GM19238 (cell line): ENCODE data around the gene PRDM12.

Source experiments
- DNase-seq: peaks from one replicate; pipeline ENCODE4 v3.0.0; 2011; ENCODE audit warnings: low spot score; ENCODE audit not compliant: insufficient read length

PRDM12 gene

DNA sequence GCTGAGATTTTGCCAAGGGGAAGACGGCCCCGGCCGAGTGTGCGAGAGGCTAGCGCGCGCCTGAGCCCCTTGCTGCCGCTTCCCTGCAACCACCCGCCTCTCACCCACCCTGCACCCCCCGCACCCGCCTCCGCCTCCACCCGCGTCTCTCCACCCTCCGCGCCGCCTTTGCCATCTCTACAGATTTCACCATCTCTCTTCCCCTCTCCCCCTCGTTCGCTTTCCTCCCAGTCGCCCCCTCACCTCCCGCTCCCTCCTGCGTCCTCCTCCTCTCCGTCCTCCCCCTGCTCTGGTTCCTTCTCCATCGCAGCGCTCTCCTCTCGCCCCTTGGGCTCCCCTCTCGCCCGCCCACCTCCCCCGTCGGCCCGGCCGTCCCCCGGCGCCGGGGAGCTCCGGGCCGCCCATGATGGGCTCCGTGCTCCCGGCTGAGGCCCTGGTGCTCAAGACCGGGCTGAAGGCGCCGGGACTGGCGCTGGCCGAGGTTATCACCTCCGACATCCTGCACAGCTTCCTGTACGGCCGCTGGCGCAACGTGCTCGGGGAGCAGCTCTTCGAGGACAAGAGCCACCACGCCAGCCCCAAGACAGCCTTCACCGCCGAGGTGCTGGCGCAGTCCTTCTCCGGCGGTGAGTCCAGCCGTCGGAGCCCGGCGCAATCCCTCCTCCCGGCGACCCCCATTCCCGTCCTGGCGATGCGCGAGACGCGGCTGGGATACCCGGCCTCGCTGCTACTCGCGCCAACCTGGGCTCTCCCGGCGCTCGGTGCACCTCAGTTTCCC, at the start of gene PRDM12:
TSS of gene PRDM12 (plus strand) at position 344 of the 778 bp plus-strand sequence. CDS start at position 404, 60 bp downstream.
- no peak for DNase-seq

DNA sequence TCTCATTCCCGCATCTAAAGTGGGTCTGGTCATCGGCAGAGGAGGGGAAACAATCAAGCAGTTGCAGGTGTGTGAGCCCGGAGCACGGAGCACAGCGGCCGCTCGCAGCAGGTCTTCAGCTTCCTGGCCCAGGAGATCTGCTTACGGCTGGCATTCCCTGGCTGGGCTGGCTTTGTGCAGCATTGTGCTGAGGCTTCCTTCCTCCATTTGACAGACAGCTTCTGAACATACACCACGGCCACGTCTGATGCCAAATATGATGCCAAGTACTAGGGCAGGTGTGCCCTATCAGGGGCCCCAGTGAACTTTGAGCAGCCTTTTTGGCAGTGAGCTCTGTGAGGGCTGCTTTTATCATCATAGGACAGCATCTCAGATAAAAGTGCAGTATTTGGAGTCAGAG, 47.9 kb upstream of the PRDM12 start:
- DNase-seq = no peak

DNA sequence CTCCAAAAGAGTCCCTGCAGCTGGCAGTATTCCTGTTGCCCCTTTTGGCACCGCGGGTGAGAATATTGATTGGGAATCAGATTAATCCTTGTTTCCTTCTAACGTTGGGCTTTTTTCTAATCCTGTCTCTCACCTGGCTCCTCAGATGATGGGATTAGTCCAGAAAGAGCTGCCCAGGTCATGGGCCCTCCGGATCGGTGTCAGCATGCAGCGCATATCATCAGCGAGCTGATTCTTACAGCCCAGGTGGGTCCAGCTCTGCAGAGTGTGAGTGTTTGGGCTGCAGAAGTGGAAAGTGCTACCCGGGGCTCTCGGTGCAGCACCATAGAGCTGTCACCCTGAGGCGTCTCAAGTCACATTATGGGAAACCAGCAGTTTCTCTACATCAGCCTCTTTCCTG, 40.9 kb upstream of the PRDM12 start:
- DNase-seq = no peak

DNA sequence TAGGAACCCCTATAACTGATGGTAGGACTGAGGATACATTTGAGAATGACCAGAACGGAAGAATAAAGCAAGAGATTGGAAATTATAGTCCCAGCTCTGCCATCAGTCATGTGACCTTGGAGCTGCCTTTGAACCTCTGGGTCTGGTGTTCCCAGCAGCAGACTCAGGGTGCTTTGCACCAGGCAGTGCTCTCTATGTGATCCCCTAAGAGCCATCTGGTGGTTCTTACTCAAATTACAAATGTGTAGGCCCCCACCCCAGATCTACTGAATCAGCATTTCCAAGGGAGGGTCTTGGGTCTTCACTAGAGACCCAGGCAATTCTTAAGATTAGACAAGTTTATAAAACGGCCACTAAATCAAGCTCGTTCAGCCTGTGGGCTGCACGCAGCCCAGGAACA, 40.2 kb upstream of the PRDM12 start:
- no peak for DNase-seq

DNA sequence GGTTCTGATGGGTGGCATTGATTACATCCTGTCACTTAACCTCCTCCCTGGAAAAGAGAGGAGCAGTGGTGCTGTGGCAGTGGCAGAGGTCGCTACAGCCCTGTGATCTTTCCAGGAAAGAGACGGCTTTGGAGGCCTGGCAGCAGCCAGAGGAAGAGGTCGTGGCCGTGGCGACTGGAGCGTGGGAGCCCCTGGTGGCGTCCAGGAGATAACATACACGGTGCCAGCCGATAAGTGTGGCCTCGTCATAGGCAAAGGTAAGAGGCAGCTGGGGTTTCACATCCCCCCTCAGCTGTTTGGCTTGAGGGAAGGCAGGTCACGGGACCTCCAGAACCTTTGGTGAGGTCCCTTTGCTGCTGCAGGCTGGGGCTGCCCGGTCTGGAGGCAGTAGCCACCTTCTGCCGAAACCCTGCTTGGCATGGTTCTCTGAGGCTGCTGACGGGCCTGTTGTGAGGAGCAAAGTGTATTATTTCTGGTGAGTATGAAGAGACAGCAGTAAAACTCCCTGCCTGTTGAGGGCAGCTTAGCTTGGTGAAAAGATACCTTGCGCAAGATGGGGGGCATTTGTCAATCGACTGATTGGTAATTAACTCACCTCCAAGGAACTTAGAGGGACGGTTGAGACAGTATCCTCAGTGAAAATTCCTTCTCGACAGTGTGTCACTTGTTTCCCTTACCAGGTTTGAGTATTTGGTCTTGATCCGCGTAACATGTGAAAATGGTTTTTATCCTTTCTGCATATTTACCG, 38.0 kb upstream of the PRDM12 start:
- DNase-seq = no peak

DNA sequence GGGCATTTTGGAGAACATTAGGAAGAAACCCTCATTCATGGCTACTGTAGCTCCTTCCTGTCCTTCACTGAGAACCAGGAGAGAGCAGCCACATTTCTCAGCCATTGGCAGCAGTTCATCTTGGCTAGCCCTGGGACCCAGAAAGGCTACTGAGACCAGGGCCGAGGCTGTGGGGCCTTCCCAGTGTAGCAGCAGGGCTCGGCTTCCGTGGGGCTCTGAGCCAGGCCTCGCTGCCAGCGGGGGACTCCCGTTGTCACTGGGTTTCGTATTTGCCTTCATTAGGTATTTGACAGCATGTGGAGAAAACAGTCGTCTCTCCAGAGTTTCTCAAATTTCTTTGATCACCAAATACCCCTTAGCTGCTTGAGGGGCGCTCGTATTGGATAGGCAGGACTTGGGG, 37.3 kb upstream of the PRDM12 start:
- no peak for DNase-seq

DNA sequence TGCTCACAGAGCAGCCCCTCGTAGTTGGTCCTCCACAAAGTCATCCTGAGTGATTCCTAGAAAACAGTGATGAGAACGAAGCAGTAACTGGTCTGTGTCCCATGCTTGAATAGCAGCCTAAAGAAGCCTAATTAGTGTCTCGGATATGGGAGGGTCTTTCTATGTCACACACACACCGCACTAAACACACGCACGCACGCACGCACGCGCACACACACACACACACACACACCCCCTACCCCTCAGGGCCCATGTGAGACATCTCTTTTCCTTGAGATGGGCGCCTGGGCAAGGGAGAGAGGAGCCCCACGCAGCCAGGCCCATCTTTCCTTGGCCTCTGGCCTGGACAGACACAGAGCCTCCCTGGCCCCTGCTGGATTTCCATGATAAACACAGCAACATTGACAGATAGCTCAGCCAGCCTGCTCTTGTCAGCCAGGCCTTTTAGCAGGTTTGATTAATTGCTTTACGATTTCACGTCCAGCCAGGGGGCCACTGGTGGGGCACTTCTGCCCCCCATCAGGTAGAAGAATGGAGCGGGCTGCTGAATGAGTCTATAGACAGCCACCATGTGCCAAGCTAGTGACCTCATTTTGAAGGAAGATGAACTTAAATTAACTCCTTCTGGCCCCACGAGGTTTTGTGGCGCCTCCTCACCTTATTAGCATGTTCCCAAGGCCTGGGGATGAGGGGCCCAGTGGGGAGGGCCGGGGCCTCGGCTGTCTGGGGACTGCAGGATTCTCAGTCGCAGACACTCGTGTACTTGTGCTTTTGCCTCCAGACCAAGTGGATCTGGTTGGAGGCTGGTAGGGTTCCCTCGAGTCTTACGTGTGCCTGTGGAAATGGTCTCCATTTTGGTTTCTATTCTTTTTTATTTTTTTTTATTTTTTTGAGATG, 36.2 kb upstream of the PRDM12 start:
- no peak for DNase-seq

DNA sequence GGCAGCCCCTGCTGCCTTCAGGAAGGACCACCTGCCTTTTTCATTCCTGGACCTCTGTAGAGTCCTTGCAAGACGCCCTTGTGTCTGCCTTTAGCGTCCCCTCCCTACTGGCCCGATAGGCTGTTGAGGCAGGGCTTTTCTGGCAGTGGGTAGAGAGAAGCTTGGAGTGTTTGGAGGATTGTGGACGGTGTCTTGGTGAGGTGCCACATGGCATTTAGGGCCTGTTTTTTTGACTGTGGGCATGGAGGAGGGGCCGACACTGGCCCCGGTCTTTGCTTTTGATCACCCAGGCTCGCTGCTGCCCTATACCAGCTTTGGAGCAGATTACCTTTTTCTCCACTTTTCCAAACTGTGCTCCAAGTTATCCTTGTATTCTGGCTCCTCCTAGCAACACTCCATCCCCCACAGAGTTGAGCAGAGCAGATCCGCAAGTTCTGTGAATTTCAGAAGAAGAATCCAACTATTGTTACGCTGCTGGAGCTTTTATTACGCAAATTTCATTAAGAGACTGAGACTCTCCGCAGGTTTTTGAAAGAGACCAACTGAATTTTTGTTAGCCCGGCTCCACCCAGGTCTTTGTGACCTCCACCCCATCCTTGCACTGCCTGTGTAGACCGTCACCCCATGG, 34.8 kb upstream of the PRDM12 start:
- no peak for DNase-seq

DNA sequence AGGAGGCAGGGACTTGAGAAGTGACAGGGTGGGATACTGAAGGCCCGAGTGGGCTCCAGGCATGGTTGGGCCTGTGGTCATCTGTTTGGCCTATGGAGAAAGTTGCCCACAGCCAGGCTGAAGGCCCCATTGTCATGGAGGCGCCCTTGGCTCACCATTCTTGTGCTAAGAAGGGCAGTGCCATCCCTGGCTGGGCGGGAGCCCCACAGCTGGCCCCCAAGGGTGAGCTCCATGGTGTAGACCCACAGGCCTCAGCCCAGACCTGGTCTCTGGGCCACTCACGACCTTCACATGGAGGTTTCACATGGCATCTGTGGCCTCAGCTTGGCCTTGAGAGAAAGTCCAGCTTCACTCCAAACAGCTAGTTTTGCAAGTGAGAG, 34.3 kb upstream of the PRDM12 start:
- no peak for DNase-seq

DNA sequence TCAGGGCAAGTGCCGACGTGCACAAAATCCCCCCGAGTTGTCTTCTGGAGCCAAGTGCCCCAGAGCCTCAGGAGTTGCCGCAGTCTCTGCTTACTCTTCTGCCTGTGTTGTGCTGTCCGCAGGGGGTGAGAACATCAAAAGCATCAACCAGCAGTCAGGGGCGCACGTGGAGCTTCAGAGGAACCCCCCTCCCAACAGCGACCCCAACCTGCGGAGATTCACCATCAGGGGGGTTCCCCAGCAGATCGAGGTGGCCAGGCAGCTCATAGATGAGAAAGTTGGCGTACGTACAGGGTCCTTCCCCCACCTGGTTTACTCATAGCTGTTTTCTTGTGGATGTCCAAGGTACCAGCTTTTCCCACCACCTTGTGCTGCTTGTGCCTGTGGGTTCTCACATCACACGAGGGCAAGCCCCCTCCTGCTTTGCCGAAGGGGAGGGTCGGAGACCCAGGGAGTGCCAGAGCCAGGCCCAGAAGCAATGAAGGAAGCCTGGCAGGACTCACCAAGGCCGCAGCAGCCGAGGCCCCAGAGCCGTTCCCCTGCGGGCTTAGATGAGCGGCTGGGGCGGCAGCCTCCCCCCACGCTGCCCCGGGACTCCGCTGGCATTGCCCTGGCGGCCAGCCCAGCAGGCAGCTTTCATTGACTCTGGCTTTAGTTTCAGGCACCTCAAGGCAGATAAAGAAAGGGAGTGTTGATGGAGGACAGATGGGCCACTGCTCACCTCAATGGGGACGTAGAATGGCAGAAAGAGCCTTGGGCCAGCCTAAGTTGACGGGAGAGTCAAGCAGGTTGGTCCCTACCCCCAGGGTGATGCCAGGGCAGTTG, 33.7 kb upstream of the PRDM12 start:
- DNase-seq = no peak

DNA sequence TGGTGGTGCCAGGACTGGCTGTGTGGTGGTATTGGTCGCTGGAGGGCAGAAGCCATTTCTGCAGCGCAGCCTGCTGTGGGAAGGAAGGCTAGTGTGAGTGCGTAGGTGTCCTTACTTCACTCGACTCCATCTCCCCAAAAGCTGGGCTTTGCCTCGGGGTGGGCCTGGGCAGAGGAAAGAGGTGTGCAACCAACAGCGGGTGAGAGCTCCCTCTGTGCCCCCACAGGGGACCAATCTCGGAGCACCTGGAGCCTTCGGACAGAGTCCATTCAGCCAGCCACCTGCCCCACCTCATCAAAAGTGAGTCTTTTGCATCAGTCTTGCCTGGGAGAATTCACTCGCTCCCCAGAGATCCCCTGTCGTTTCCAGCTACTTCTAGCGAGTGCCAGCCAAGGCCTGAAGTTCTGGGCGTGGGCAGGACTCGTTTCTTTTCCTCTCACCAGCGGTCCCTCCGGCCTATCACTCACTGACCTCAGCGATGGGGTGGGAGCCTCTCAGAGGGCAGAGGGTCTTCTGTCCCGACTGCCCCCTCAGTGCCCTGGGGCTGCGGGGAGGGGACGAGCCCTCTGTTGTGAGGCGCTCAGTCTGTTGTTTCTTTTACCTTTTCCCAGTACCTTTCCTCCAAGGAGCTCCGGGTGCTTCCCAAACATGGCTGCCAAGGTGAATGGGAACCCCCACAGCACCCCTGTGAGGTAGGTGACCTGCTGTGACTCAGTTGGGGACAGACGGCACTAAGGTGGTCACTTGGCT, 32.9 kb upstream of the PRDM12 start:
- DNase-seq = no peak

DNA sequence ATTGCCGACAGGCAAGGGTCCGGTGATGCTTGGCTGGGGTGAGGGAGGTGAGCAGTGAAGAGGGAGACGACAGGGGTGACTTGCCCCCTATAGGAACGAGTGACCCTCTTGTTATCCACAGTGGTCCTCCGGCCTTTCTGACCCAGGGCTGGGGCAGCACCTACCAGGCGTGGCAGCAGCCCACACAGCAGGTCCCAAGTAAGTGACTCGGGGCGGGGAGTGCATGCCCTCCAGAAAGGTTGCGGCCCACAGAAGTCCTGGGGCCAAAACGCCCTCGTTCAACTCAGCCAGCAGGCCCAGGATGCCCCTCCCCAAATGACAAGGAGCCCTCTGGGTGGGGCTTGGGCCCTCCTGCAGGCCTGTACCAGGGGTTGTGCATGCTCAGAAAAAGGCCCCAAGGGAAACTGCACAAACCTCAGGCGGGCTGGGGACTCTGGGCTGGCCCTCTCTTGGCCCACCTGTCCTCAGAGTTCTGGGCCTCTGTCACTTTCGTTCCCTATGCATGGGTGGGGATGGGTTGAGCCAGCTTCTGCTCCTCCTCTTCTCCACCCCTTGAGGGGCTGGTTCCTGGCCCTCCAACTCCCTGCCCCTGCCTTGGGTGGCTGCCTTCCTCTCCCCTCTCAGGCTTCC, 32.2 kb upstream of the PRDM12 start:
- no peak for DNase-seq

DNA sequence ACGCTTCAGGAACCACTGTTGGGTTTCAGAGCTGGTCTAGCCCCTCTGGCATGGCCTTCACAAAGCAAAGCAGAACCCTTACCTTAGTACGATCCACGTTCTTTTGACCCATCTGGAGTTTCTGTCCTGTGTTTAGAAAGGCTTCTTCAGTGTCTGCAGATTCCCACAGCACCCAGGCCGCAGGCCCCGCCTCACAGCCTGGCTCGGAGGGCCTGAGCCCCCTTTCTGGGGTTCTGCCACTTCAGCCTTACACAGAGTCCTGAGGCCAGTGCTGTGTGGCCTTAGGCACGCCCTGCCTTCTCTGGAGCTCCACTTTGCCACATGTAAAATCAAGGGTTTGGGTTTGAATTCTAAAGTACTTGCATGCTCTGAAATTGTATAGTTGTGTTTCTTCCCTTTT, 31.6 kb upstream of the PRDM12 start:
- no peak for DNase-seq

DNA sequence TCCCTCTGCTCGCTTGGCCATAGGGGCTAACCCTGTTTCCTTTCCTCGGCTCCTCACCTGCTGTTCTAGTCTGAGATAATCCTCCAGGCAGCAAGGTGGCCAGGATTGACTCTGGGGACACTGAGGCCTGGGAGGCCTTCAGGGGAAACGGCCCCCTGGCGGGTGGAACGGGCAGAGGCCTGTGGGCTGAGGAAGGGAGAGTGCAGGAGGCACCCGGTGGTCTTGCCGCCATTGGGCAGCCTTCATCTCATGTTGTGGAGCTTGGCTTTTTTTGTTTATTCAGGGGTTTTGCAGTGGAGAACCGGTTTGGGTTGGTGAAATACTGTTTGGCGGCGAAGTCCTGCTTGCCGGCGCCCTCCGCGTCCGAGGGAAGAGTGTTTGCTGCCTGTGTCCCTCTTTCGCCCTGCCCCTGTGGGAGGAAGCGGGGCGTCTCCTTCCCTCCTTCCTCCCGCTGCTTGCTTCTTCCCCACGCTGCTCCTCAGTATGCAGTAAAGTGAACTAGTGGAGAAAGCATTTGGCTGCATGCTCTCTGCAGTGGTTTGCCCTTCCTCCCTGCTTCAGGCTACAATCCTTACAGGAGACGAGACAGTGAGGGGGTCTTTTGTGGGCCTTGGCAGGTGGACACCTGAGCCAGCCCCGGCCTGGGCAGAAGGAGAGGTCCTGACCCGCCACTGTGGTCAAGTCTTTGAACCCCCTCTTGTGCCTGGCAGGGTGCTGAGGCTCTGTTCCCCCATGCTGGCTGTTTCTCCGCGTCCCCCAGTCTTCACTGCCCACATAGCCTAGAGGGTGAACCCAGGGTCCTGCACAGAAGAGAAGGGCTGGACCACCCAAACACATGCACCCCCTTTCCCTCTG, 30.8 kb upstream of the PRDM12 start:
- DNase-seq = no peak

DNA sequence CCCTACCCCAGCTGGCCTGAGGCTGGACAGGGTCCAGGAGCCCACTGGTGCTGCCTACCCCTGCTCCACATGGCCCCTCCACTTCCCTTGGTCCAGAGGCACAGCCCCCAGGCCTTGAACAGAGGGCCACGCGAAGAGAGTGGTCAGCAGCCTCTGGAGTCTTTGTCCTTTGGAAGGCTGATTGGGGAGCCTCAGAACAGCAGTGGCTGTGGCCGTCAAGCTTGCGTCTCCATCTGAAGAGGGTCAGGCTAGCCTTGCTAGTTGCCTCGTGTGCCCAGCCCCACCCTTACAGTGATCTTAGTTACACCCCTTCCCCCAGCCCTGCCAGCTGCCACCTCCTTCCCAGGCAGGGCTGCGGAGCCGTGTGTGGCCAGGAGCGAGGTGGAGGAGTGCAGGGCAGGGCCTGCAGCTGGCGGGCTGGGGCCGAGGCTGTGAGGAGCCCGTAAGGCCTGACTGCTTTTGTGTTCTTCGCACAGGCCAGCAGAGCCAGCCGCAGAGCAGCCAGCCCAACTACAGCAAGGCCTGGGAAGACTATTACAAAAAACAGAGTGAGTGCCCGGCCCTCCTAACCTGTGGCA, 30.1 kb upstream of the PRDM12 start:
- DNase-seq = no peak

DNA sequence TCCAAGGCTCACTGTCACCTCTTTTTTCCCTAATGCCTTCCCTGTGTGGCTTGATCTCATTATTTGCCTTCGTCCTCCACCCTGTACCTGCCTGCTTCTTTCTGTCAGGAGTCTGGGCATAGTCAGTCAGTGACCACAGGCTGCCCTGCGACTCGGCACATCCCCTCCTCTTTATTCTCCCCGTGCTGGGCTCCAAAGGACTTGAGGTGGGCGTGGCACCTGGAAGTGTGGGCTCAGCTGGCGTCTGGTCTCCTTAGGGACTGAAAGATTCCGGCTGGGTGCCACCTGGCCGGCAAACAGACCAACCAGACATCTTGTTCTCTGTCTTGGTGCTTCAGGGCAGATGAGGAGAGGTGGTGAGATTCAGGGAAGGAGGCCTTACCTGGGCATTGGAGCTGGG, 29.6 kb upstream of the PRDM12 start:
- no peak for DNase-seq

DNA sequence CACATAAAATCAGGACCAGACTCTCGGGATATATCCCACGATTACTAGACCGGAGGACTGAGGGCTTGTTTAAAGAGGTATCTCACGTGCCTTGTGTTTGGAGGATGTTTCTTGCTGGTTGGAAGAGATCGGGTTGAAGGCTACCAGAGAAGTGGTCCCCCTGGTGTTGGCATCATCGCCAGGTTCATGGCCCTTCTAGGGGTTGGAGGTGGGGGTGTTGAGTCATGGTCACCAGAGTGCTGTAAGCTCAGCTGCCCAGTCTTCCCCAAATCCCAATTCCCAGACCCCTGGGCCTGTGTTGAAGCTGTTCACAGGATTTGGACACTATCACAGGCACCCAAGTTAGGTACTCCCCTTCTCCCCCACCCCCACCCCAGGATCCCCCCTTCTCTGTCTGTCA, 29.1 kb upstream of the PRDM12 start:
- no peak for DNase-seq
